Frontal cortex (tissue), 4 donors: ENCODE measurements around the gene PLCB1. TPM values are rescaled to one million over a fixed set of nuclear protein-coding genes. Genes with fewer than 3 reads are reported as not detected.
"Not testable (repeated sequence)": the region's sequence is repeated elsewhere in the genome, so short reads cannot be mapped to it uniquely, and the experiment has no call there.

ENCODE experiments used
- DNase-seq, 2 donors: peaks; one replicate each; pipeline ENCODE4 v3.0.0; 2012; ENCODE audit warnings: low spot score in 2 of 2
- FAIRE-seq: peaks from 2 replicates; lab custom pipeline; 2012; peaks lifted over from hg19 to GRCh38; lab: Jason Lieb, UNC
- total RNA-seq: library from RNA; depleted of rRNA; stranded (reverse); fragments of >200 nt; gene quantifications from one replicate; pipeline ENCODE4 v1.2.3, GENCODE V29; 2014
- donor health status: control.
- donor health status: control.
- donor health status: control.

The PLCB1 gene
- total RNA-seq, 1 donor from 2014 or later: 48.9 TPM

DNA sequence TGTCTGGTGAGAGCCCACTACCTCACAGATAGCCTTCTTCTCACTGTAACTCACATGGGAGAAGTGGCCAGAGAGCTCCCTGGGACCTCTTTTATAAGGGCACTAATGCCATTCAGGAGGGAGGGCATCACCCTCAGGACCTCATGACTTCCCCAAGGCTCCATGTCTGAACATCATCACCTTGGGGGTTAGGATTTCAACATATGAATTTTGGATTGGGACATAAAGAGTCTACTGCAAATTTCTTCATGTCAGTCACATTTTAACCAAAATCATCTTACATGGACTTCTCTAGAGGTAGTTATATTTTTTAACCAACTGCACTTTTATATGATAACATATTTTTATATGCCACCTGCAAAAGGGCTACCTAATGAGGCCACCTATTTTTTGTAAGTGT lies 324.7 kb downstream of the PLCB1 start:
- FAIRE-seq: no peak
- no peak for DNase-seq

DNA sequence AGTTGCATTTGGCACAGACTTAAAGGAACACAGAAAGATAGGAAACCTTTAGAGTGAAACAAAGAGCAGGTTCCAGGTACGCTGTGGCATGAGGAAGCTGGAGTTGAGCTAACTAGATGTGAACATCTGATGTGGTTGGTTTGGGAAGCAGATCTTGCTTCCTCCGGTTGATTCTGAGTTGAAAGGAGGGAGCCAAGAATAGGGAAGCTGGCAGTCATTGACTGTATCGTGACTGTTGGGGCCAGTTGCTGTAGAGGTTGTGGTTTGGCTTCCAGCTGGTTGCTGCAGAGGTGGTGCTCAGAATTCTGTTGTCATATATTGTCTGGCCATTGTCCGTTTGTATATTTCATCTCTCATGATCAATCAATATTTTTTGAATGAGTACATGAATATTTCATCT lies 325.9 kb downstream of the PLCB1 start:
- no peak for DNase-seq
- FAIRE-seq: no peak

DNA sequence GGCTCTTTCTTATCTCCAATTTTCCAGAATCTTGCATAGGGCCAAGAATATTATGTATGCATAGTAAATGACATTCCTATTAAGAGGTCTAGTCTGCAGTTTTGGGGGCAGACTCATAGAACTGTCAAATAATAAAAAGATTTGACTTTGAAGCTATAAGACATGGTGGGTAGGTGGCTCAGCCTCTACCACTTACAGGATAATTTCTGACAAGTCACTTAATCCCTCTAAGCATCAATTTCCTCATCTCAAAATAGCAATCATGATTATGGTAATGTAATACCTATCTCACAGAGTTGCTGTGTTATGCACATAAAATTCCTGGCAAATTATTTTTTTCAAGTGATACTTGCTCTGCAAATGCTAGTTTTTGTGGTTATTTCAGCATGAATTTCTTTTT lies 329.1 kb downstream of the PLCB1 start:
- no peak for FAIRE-seq
- no peak for DNase-seq

DNA sequence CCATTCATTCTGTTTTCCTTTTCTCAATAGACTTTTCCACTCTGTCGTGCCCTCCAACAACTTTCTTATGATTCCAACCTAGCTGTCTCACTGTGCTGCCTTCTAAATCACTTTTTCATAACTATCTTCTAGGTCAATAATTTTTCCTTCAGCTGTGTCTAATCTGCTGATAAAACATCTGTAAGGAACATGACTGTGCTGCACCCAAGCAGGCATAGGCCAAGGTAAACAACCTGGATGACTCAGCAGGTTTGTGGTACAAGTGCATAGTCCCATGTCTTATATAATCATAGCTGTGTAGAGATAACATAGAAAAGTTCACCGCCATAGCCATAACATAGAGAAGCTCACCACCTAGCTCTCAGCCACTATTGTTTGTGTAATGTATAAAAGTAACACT lies 332.3 kb downstream of the PLCB1 start:
- FAIRE-seq: no peak
- DNase-seq: no peak

DNA sequence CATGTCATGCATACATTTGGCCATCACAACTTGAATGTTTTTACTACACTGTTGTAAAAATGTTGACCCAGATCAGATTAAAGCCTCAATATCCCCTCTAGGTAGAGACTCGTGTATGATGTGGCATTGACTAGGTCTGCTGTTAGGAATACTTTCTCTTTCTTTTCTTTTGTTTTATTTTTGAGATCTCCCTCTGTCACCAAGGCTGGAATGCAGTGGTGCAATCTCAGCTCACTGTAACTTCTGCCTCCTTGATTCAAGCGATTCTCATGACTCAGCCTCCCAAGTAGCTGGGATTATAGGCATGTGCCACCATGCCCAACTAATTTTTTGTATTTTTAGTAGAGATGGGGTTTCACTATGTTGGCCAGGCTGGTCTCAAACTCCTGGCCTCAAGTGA lies 334.7 kb downstream of the PLCB1 start:
- FAIRE-seq, DNase-seq: not testable (repeated sequence)

DNA sequence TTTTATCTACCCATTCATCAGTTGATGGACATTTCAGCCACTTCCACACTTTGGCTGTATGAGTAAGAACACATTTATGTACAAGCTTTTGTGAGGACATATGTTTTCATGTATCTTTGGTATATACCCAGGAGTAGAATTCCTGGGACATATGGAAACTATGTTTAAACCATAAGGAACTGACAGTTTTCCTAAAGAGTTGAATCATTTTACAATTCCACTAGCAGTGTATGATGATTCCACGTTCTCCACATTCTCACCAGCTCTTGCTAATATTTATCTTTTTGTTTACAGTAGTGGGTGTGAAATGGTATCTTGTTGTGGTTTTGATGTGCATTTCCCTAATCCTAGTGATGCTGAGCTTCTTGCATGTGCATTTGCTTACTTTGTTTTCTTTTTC lies 338.1 kb downstream of the PLCB1 start:
- FAIRE-seq: no peak
- no peak for DNase-seq

DNA sequence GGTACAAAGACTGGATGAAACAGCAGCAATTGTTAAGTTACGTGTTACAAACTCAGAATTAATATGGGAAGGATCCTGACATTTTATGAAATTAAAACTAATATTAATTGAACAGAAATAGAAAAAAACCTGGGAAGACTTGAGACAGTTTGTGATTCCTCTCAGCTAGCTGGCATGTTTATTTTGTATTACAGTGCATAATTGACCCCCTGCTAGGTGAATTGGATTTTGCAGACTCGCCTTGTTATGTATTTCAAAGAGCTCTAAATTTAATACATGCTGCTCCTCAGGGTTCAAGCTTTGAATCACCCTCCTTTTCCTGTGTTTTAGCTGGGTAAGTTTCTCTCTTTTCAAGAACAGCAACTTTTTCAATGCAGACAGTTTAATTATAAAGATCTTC lies 339.4 kb downstream of the PLCB1 start:
- FAIRE-seq: no peak

DNA sequence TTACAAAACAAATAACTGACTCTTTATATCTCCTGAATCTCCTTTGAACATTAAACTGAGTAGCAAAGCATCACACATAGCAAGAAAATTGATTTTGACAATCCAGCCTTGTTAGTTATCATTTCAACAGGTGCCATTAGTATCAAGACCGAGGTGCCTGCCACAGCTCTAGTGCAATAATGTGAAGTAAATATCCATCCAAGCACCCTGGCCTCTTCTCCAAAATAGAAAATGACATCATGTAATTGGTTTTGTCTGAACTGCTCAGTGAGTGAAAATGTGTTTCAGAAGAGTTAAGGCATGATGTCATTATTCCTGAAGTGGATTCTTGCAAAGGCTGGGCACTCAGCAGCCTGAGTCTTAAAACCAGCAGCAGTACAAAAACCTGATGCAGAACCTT lies 341.4 kb downstream of the PLCB1 start:
- FAIRE-seq (no peak), DNase-seq (no peak)

More for the DNA sequence above, 339.4 kb downstream of the PLCB1 start:
- DNase-seq: no peak

DNA sequence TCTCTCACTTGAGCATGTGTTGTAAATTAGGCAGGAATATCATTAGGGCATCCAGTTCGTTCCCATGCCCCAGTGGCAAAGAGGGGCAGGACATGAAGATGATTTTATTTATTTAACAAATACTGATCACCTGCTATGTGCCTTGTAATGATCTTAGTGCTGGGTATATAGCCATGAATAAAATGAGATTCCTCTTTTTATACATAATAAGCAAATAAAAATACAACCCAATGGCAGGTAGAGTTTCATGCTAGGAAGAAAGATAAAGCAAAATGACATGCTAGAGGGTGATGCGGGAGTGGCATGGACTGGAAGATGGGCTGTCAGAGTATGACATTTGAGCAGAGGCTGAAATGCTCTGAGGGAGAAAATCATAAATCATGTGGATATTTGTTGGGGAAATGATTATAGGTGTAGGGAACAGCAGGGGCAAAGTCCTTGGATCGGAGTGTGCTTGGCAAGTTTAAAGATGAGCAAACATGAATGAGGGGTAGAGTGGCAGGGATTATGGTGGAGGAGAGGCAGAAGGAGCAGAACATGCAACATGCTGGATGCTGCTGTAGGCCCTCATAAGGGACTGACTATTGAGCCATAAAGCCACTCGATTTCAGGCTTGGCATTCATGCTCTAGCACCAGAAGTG lies 342.1 kb downstream of the PLCB1 start:
- no peak for FAIRE-seq
- no peak for DNase-seq

DNA sequence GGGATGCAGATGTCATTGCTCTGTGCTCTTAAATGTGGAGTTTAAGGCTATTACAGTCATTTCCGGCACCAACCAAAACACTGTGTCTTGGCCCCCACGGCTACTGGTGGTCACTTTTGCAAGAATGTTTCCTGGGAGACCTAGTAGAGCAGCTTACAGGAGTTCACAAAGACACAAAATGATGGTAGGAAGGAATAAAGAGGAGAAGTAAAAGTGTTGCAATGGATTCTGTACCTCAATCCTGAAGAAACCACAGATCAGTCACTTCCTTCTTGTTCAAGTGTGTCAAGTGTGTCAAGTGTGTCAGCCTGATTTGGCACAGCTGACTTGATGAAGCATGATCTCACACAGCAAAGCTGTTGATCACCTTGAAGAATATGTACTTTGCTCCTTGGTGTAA lies 344.0 kb downstream of the PLCB1 start:
- no peak for FAIRE-seq
- no peak for DNase-seq

DNA sequence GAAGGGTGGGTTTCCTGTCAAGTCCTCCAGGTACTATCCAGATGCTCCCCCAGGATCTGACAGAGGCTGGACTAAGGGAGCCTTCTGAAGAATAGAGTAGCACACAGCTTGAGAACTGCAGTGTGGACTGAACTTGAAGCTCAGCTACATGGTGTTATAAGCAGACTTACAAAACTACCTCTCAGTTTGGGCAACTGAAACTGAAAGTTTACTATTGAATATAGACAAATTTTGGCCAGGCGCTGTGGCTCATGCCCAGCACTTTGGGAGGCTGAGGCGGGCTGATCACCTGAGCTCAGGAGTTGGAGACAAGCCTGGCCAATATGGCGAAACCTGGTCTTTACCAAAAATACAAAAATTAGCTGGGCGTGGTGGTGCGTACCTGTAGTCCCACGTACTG lies 348.5 kb downstream of the PLCB1 start:
- FAIRE-seq: no peak
- no peak for DNase-seq

DNA sequence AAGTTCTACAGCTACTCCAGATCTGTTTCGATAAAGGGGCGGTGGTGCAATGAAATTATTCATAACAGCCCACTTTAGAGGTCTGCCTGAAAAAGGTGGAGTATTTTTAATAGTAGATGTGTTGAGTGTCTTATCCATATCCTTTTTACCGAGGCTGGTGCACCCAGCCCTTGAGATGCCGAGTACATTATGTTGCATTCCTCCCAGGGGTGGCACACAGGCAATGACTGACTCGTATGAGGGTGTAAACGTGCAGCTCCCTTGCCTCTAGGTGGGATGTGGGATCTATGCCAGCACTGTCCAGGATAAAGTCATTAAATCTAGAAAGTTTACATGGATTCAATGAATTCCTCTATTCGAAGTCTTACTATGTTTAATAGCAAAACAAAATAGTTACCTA lies 355.6 kb downstream of the PLCB1 start:
- no peak for FAIRE-seq
- no peak for DNase-seq

DNA sequence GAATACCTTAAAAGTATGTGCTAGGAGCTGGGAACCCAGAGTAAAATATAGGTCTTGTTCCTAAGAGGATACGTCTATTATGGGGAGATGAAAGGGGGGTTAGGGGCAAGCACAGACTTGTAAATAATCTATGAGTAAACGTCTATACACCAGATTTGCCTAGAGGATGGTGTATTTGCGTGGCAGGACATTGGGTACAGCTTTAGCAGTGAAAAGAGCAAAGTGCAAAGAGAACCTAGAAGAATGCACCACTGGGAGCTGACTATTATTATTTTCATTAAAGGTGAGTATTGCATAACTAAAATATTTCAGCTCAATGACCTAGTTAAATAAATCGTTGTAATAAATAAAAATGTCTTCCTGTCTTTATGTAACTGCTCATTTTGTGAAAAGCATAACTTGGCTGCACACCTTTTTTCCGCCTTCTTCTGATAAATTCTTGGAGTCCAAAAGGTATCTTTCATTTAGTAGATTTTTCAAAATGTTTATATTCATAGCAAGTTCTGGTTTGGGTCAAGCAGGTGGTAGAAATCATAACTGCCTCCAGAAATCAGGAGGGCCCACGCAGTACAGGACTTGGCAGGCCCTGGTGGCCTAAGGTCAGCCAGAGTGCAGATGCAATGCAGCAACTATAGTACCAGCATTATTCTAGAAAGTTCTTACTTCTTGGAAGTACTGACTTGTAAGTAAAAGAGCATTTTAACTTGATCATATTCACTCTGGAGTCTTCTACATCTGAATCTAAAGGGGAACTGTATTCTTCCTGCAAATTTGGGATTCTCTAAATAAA lies 357.2 kb downstream of the PLCB1 start:
- FAIRE-seq (no peak), DNase-seq (no peak)

DNA sequence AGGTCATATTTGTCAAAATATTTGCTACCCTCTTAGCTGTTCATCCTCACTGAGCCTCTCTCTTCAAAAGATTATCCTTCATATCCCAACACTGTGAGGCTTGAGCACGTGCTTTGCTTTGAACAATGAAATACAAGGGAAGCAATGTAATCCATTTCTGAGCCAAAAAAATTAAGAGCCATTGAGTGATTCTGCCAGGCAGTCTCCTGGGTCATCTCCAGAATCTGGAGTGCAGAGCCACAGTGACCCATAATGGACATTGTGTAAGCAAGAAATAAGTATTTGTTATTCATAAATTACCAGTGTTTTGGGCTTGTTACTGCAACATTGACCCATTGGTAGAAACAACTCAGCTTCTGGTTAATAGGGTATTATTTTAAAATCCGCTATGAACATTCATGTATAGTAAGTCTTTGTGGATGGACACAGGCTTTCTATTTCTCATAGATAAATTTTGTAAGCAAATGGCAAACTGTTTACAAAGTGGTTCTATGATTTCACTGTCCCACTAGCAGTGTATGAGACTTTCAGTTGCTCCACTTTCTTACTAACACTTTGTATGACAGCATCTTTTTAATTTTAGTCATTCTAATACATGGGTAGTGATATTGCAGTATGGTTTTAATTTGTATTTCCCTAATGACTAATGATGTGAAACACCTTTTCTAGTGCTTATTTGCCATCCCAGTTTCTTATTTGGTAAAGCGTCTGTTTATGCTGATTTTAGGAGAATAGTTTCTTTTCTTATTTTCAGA lies 358.2 kb downstream of the PLCB1 start:
- no peak for FAIRE-seq

DNA sequence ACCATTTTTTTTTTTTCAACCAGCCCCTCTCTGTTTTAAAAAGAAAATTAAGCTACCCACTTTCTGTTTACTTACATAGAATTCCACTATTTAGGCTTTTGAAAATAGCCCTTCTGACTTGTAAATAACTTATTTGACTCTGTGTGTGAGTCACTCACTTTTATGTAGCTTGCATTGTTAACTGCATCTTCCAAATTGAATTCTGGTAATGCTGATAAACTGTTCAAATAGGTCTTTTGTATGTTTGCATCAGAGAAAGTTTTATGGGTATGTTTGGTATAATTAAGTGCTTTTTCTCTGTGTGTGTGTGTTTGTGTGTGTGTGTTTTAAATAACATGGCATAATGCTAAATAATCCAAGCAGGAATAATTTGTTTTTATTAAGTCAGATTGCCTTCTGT lies 360.1 kb downstream of the PLCB1 start:
- no peak for DNase-seq
- no peak for FAIRE-seq

More for the DNA sequence above, 358.2 kb downstream of the PLCB1 start:
- DNase-seq: no peak

DNA sequence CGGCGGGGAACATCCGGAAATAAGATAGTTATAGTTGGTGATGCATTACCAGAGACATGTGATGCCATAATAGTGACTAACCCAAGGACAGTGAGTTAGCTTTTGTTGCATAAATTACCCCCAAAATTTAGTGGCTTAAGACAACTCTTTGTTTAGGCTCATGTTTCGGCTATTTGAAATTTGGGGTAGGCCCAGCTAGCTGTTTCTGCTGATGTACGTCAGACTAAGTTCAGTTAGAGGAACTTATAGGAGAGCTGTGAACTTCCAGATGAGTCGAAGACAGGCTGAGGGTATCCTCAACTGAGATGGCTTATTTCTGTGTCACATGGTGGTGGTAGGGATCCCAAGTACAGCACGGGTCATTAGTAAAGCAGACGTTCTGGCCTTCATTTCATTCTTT lies 366.5 kb downstream of the PLCB1 start:
- FAIRE-seq: no peak

DNA sequence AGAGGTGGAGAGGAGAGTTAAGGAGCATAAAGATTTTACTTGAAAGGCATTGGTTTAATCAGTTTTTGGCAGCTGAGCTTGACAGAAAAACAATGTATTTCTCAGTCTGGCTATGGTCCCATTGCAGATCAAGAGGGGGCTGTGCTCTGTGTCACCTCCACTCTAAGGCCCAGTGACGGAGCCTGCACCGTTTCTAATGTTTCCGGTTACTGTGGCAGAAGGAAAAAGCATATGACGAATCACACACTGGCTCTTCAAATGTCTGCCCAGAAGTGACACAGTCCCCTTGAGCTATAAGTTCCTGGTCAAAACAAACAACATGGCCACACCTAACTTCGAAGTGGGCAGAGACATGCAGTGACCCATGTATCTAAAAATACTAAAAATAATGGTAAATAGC lies 372.0 kb downstream of the PLCB1 start:
- FAIRE-seq (no peak), DNase-seq (no peak)

More for the DNA sequence above, 366.5 kb downstream of the PLCB1 start:
- DNase-seq: no peak

DNA sequence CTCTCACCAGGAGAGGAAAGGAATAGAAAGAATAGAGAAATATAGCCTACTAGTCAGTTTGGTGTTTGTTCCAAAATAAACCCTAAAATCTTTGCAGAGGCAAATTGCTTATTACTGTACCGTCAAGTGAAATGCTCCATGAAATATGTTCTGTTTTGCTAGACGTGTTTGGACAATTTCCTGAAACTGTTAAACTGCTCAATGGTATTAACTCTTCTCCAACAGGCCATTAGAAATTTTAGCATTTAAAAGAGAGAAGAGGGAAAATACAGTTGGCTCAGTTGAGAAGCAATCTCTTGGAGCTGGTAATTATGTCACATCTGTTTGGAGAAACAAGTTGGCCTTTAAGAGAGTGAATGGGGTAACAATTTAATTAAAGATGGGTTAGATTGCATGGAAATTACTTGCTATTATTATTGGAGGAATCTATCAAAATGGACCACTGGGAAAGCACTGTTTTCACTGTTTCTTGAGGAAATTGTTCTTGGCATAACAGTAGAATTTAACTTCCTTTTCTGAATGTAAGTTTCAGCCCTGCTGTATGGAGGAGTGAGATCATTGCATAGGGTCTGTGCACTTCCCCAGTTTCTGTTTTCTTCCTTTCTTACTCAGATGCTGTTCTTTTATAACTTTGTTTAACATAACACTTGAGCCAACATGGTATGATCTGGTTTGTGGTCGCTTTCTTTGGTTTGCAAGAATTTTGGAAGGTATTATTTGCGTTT lies 373.6 kb downstream of the PLCB1 start:
- DNase-seq (no peak), FAIRE-seq (no peak)

DNA sequence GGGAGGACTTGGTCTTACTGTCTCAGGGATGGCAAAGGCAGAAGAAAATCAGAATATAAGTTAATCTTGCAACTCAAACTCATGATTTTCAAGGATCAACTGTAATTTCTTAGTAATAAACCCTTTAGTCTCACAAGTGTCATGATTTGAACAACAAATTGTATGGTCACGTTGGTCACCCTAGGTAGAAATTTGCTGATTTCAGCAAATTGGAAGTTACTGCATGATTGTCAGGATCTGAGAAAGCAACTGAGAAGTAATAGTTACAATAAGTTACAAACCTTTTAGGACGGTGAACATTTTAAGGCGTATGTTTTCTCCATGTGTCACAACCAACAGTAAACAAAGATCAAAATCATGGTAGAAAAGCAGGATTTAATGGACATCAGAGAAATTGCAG lies 375.2 kb downstream of the PLCB1 start:
- no peak for DNase-seq
- FAIRE-seq: no peak

DNA sequence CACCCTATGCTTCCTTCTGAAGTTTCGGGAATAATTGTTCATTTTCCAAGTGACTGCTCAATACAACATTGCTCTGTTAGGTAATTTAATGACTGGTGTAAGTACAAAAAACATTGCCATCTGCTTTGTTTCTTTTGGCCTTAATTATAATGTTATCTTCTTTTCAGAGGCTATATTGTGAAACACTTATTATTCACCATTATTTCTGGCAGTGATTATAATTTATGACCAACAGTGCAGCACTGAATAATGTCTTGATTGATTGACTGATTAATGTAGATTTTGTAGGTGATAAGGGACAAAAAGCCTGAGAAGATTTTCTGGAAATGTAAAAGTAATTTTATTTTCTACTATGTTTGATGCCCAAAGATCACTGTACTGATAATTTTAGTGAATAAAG lies 377.7 kb downstream of the PLCB1 start:
- FAIRE-seq (no peak), DNase-seq (no peak)
